HepG2 (cell line): Measurements from ENCODE around the gene ABAT. TPM values are rescaled to one million over a fixed set of nuclear protein-coding genes. Genes with fewer than 3 reads are reported as not detected.

ENCODE experiments used
- BCL6 ChIP-seq: IDR thresholded peaks from 2 replicates; pipeline ENCODE4 v1.6.1; 2016; ENCODE audit warnings: missing genetic modification reagents, missing compliant biosample characterization
- FOXK2 ChIP-seq: fragments of 450-650 bp; IDR thresholded peaks from 2 replicates; pipeline ENCODE4 v1.6.1; 2016
- HNRNPK ChIP-seq: fragments of 200-400 bp; formaldehyde crosslinking; IDR thresholded peaks from 2 replicates; pipeline ENCODE4 v1.6.1; 2018; ENCODE audit warnings: low read length, low read depth, moderate library complexity, mild to moderate bottlenecking; ENCODE audit not compliant: poor library complexity, severe bottlenecking
- MEIS2 ChIP-seq: sonication (generic); formaldehyde crosslinking; IDR thresholded peaks from 2 replicates; pipeline ENCODE4 v1.9.0; 2021; ENCODE audit warnings: mild to moderate bottlenecking, missing genetic modification reagents
- PHF20 ChIP-seq: sonication (generic); formaldehyde crosslinking; IDR thresholded peaks from 2 replicates; pipeline ENCODE4 v1.5.0; 2020; ENCODE audit warnings: mild to moderate bottlenecking, missing genetic modification reagents
- RELA ChIP-seq: sonication (generic); formaldehyde crosslinking; IDR thresholded peaks from 2 replicates; pipeline ENCODE4 v1.4.0; 2020; ENCODE audit warnings: missing genetic modification reagents
- REXO4 ChIP-seq: sonication (generic); formaldehyde crosslinking; IDR thresholded peaks from 2 replicates; pipeline ENCODE4 v1.8.0; 2022; ENCODE audit warnings: missing genetic modification reagents, mild to moderate bottlenecking, borderline replicate concordance
- SAP130 ChIP-seq: IDR thresholded peaks from 2 replicates; pipeline ENCODE4 v1.6.1; 2016; ENCODE audit warnings: low read depth
- SMARCC2 ChIP-seq: fragments of 450-650 bp; IDR thresholded peaks from 2 replicates; pipeline ENCODE4 v1.6.1; 2017; ENCODE audit warnings: antibody characterized with exemption, mild to moderate bottlenecking
- SOX5 ChIP-seq: IDR thresholded peaks from 2 replicates; pipeline ENCODE4 v1.6.1; 2016; ENCODE audit warnings: borderline replicate concordance
- SP5 ChIP-seq: IDR thresholded peaks from 2 replicates; pipeline ENCODE4 v1.6.1; 2016; ENCODE audit warnings: low read depth, borderline replicate concordance
- THAP11 ChIP-seq: IDR thresholded peaks from 2 replicates; pipeline ENCODE4 v1.6.1; 2016; ENCODE audit warnings: missing biosample characterization, missing genetic modification reagents
- ZNF629 ChIP-seq: sonication (generic); formaldehyde crosslinking; conservative IDR thresholded peaks from 2 replicates; pipeline ENCODE4 v1.5.0; 2020; ENCODE audit warnings: missing genetic modification reagents
- ZZZ3 ChIP-seq: sonication (generic); formaldehyde crosslinking; IDR thresholded peaks from 2 replicates; pipeline ENCODE4 v1.4.0; 2020; ENCODE audit warnings: missing genetic modification reagents, mild to moderate bottlenecking, borderline replicate concordance
- polyA plus RNA-seq, 8 experiments: library from polyadenylated mRNA; depleted of rRNA in 3 of 8; stranded (reverse) in 7 of 8; unstranded in 1 of 8; fragments of >200 nt; fragmentation: Illumina TruSeq in 4 of 8; extraction: Trizol in 4 of 8; gene quantifications; 2 replicates each; pipeline versions ENCODE4 v1.2.1 to v1.2.3, GENCODE V29; 2011 to 2016; ENCODE audit warnings: low read depth in 4 of 8, missing spikeins in 1 of 8, mixed read lengths in 1 of 8; ENCODE audit not compliant: insufficient read depth in 1 of 8
- total RNA-seq, 5 experiments: library from RNA; depleted of rRNA; stranded (reverse); fragments of >200 nt; fragmentation: Illumina TruSeq; extraction: Trizol; gene quantifications; 2 replicates each; pipeline ENCODE4 v1.2.3, GENCODE V29; 2016; ENCODE audit warnings: low read depth in 1 of 5
- TF ChIP-seq, protein P1 (sequence below): sonication (generic); formaldehyde crosslinking; conservative IDR thresholded peaks from 2 replicates; pipeline ENCODE4 v1.4.0; 2020; ENCODE audit warnings: mild to moderate bottlenecking, missing genetic modification reagents, moderate library complexity
- TF ChIP-seq, protein P2 (sequence below): sonication (generic); formaldehyde crosslinking; IDR thresholded peaks from 2 replicates; pipeline ENCODE4 v1.8.1; 2023; ENCODE audit warnings: missing genetic modification reagents, mild to moderate bottlenecking, borderline replicate concordance
- TF ChIP-seq, protein P3 (sequence below): sonication (generic); formaldehyde crosslinking; IDR thresholded peaks from 2 replicates; pipeline ENCODE4 v1.5.1; 2020; ENCODE audit warnings: mild to moderate bottlenecking, missing genetic modification reagents
- TF ChIP-seq, protein P4 (sequence below): sonication (generic); formaldehyde crosslinking; IDR thresholded peaks from 2 replicates; pipeline ENCODE4 v1.8.1; 2023; ENCODE audit warnings: mild to moderate bottlenecking, missing genetic modification reagents
- TF ChIP-seq, protein P5 (sequence below): sonication (generic); formaldehyde crosslinking; IDR thresholded peaks from 2 replicates; pipeline ENCODE4 v1.4.0; 2020; ENCODE audit warnings: missing genetic modification reagents, borderline replicate concordance

Gene ABAT
- total and polyA plus RNA-seq, 2 of the 13 experiments (the other 11 are each of a cell fraction or from before 2014, with no cell fraction given), result 47.6 to 97.3 TPM

DNA sequence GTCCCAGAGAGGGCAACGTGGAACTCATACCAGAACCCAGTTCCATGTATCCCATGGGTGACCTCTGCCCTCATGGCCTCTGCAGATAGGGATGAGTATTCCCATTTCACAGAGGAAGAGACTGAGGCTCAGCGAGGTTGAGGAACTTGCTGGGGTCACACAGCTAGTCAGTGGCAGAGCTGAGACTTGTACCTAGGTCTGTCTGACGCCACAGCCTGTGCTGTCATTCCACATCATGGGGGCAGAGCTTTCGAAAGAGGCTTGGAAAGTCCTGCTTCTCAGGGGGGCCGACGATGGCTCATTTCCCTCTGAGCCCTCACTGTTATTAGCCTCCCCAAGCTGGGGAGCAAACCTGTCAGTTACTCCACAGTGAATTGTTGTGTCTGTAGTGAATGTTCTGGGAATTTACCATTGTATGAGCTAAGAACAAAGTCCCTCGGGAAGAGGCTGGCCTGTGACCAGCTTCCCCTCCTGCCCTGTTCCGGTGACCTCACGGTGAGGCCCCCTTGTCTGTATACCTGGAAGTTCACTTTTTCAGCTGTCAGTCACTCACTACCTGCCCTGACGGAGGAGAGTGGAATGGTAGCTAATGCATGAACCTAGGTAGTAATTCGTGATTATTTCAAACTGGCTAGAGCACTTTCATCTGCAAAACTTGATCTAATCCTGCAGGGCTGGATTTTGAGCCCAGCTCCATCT lies 44.0 kb upstream of the ABAT start (continued):
- TF ChIP-seq, protein P1, sequence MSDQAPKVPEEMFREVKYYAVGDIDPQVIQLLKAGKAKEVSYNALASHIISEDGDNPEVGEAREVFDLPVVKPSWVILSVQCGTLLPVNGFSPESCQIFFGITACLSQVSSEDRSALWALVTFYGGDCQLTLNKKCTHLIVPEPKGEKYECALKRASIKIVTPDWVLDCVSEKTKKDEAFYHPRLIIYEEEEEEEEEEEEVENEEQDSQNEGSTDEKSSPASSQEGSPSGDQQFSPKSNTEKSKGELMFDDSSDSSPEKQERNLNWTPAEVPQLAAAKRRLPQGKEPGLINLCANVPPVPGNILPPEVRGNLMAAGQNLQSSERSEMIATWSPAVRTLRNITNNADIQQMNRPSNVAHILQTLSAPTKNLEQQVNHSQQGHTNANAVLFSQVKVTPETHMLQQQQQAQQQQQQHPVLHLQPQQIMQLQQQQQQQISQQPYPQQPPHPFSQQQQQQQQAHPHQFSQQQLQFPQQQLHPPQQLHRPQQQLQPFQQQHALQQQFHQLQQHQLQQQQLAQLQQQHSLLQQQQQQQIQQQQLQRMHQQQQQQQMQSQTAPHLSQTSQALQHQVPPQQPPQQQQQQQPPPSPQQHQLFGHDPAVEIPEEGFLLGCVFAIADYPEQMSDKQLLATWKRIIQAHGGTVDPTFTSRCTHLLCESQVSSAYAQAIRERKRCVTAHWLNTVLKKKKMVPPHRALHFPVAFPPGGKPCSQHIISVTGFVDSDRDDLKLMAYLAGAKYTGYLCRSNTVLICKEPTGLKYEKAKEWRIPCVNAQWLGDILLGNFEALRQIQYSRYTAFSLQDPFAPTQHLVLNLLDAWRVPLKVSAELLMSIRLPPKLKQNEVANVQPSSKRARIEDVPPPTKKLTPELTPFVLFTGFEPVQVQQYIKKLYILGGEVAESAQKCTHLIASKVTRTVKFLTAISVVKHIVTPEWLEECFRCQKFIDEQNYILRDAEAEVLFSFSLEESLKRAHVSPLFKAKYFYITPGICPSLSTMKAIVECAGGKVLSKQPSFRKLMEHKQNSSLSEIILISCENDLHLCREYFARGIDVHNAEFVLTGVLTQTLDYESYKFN (CRISPR knock-in tag), result peak; percentile 66
- TF ChIP-seq, protein P2, sequence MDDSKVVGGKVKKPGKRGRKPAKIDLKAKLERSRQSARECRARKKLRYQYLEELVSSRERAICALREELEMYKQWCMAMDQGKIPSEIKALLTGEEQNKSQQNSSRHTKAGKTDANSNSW (CRISPR knock-in tag), result no peak
- TF ChIP-seq BCL6 (CRISPR knock-in tag) (no peak), RELA (CRISPR knock-in tag) (no peak), REXO4 (CRISPR knock-in tag) (no peak), THAP11 (CRISPR knock-in tag) (no peak), ZZZ3 (CRISPR knock-in tag) (peak; percentile 59; the same call in 1 of the 2 replicates), FOXK2 (no peak), SMARCC2 (no peak), PHF20 (CRISPR knock-in tag) (peak; percentile 15; the same call in 1 of the 2 replicates), HNRNPK (no peak), ZNF629 (peak; percentile 97), MEIS2 (CRISPR knock-in tag) (0 out of 2 replicates have a peak, but pooled peaks have one; percentile 64), SOX5 (0 out of 2 replicates have a peak, but pooled peaks have one; percentile 33), SP5 (CRISPR knock-in tag) (no peak), SAP130 (peak; percentile 17; the same call in 1 of the 2 replicates)
- TF ChIP-seq, protein P3, sequence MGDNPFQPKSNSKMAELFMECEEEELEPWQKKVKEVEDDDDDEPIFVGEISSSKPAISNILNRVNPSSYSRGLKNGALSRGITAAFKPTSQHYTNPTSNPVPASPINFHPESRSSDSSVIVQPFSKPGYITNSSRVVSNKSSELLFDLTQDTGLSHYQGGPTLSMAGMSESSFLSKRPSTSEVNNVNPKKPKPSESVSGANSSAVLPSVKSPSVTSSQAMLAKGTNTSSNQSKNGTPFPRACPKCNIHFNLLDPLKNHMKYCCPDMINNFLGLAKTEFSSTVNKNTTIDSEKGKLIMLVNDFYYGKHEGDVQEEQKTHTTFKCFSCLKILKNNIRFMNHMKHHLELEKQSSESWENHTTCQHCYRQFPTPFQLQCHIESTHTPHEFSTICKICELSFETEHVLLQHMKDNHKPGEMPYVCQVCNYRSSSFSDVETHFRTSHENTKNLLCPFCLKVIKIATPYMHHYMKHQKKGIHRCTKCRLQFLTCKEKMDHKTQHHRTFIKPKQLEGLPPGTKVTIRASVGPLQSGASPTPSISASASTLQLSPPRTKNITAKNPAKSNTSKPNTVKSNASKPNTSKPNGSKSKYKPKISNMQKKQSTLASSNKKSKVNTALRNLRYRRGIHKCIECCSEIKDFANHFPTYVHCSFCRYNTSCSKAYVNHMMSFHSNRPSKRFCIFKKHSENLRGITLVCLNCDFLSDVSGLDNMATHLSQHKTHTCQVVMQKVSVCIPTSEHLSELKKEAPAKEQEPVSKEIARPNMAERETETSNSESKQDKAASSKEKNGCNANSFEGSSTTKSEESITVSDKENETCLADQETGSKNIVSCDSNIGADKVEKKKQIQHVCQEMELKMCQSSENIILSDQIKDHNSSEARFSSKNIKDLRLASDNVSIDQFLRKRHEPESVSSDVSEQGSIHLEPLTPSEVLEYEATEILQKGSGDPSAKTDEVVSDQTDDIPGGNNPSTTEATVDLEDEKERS (CRISPR knock-in tag), result 0 out of 2 replicates have a peak, but pooled peaks have one; percentile 27
- TF ChIP-seq, protein P4, sequence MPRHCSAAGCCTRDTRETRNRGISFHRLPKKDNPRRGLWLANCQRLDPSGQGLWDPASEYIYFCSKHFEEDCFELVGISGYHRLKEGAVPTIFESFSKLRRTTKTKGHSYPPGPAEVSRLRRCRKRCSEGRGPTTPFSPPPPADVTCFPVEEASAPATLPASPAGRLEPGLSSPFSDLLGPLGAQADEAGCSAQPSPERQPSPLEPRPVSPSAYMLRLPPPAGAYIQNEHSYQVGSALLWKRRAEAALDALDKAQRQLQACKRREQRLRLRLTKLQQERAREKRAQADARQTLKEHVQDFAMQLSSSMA (CRISPR knock-in tag), result no peak
- TF ChIP-seq, protein P5, sequence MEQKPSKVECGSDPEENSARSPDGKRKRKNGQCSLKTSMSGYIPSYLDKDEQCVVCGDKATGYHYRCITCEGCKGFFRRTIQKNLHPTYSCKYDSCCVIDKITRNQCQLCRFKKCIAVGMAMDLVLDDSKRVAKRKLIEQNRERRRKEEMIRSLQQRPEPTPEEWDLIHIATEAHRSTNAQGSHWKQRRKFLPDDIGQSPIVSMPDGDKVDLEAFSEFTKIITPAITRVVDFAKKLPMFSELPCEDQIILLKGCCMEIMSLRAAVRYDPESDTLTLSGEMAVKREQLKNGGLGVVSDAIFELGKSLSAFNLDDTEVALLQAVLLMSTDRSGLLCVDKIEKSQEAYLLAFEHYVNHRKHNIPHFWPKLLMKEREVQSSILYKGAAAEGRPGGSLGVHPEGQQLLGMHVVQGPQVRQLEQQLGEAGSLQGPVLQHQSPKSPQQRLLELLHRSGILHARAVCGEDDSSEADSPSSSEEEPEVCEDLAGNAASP, result 0 out of 2 replicates have a peak, but pooled peaks have one; percentile 11
